Stimulated activated CD8-positive, alpha-beta memory T cell treated with anti-CD3 and anti-CD28 coated beads, Interleukin-7, amount 100 ng/mL, for 4 hours (primary cell): ENCODE results near the gene IL19.
"Not testable (repeated sequence)": the region's sequence is repeated elsewhere in the genome, so short reads cannot be mapped to it uniquely, and the experiment has no call there.

Experiments used
- DNase-seq, 2 donors: peaks; one replicate each; pipeline ENCODE4 v3.0.0-alpha.2; 2020; ENCODE audit warnings: low read depth in 2 of 2

The IL19 gene

DNA sequence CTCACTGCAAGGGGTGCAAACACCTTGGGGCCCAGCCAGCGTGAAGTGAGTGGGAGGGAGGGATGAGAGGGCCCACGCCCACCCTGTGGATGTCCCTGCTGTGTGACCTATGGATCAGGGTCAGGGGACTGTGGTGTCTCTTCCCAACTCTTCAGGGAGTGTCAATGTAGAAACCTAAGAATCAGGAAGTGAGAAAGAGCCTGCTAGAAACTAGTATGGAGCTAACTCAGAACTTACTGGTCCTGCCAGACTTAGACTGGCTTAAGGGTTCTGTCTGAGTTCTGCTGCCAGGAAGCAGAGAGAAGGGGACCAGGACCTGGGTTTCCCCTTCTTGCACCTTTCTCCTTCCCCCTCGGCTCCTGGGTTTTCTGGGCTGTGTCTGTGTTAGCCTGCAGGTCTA is 3.5 kb downstream of the IL19 start:
- DNase-seq: no peak

DNA sequence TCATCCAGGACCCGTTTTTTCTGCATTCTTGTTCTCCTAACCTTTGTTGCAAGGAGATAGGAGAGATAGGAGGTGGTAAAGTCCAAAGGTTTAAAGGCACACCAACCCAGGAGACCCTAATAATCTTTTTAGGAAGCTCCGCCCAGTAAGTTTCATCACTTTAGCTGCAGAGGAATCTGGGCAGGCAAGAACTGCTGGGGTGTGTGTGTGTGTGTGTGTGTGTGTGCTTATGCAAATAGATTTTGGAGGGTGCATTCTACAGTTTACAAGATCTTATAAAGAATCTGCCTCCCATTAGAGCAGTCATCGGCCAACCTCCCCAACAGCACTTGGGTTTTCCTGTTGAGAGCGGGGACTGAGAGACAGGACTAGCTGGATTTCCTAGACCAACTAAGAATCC is 5.7 kb downstream of the IL19 start:
- no peak for DNase-seq

DNA sequence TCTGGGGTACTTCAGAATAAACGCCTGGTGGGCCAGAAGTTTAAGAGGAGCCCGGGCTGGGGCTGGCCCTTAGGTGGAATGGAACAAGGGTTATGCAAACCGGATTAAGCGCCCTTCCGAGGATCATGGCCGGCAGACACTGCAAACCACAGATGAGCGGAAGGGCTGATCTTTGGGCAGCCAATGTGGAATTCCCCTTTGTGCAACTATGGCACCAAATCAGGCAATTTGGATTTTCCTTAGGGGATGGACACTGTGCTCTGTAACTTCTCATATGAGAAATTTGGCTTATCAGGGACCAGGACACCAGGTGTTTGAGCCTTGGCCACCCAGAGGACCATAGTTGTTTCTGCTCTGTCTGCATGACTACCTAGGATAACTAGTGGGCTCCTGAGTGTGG is 7.5 kb downstream of the IL19 start:
- DNase-seq: no peak

GRCh38 chr1:206778911-206779310 is 8.3 kb downstream of the IL19 start:
- not testable (repeated sequence) for DNase-seq

DNA sequence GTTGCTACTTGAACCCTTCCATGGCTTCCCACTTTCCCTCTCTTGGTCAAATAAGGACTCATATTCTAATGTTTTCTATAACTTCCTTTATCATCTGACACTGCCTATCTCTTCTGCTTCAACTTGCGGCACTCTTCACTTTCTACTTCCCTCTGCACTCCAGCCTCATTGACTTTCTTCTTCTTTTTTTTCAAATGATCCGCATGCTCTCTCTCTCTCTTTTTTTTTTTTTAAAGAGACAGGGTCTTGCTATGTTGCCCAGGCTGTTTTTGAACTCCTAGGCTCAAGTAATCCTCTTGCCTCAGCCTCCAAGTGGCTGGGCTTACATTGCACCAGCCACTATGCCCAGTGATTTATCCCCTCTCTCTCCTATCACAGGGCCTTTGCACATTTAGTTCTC is 9.1 kb downstream of the IL19 start:
- DNase-seq: no peak

GRCh38 chr1:206782448-206782847 is 11.9 kb downstream of the IL19 start:
- no peak for DNase-seq

DNA sequence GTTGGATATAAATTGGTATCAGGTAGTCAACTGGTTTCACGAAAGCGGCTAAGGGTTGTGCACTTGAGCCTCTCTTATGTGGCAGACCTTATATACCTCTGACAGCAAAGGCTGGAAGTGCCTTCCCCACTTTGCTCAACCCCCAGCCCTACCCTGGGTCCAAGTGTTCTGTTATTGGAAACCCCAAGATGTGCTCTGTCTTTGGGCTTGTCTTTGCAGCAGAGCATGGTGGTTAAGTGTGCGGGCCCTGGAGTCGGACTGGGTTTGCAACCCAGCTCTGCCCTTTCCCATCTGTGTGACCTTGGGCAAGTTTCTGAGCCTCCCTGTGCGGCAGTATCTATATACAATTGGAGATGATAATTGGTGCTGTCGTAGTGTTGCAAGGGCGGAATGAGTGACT is 12.9 kb downstream of the IL19 start:
- no peak for DNase-seq

DNA sequence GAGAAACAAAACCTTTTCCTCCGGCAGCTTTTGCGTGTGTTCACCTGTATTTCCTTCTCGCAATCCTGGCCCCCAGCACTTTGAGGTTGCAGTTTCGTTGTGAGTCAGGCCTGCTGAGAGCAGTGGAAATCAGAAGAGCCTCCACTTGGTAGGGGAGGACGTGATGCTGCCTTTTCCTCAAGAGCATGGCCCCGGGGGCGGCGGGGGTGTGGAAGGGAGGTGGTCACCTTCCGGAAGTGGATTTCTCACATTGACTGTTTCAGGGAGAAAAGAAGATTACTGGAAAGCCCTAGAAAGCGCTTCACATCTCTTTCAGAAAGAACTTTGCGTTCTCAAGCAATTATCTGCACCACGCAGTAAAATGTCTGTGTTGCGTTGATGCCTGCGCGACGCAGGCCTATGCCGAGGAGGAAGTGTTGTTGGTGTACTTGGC is 13.9 kb downstream of the IL19 start:
- peak; percentile 83 to 90 for DNase-seq

DNA sequence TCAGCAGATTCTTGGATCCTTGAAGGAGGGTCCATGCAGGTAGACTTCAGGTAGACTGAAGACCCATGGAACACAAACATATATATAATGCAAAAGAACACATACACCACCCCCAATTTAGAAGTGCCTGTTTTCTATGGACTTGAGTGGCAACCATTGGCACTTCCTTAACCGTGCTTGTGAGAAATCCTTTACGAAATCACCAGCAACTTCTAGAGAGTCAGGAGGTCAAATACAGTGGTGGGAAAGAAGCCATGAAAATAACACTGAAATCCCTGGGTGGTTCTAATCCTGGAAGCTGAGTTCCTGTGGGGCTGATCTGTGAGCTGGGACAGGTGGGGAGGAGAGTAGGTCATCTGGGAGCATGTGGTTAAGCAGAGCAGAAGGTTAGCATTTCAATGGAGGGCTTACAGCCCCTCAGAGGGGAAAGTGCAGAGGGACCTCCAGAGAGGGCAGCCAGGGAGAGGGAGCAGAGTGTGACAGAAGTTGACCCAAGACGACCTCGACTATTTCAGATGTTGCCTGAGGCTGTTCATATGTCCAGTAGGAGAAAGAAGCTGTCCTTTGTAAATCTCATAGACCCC is 14.7 kb downstream of the IL19 start:
- no peak for DNase-seq

GRCh38 chr1:206786212-206786886 is 15.8 kb downstream of the IL19 start:
- DNase-seq: no peak

- no peak for DNase-seq
Measured at GRCh38 chr1:206787891-206788290, 17.3 kb downstream of the IL19 start.

GRCh38 chr1:206788487-206789050 is 18.0 kb downstream of the IL19 start:
- no peak for DNase-seq

DNA sequence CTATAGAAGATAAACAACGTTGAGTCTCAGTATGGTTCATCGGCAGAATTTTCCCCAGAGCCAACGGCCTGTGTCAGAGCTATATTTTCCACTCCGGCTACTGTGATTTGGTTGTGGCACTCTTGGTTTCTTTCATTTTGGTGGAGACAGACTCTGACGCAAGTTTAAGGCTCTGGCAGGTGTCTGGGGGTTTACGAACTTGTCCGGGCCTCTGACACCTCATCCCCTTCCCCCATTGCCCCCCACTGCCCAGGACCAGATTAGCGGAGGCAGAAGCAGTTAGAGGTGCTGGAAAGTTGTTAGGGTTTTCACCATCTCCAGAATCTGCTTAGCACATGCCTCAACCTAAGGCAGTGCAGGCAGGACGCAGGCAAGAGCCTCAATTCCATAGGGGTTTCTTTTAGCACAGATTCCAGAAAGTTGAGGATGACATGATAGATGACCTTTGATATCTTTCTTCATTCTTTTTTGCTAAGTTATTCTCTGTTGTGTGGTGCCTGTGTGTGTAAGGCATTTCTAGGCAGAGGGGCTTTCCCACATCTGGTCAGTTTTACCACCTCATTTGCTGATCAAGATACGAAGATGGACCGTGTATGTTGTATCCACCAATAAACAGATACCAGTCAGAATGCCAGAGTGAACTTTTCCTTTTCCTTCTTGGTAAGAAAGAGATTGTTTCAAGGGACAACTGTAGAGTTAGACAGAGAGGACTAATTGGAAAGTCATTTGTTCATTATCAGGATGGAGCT is 20.1 kb downstream of the IL19 start:
- DNase-seq: no peak

GRCh38 chr1:206792939-206793607 is 22.5 kb downstream of the IL19 start:
- DNase-seq: no peak

DNA sequence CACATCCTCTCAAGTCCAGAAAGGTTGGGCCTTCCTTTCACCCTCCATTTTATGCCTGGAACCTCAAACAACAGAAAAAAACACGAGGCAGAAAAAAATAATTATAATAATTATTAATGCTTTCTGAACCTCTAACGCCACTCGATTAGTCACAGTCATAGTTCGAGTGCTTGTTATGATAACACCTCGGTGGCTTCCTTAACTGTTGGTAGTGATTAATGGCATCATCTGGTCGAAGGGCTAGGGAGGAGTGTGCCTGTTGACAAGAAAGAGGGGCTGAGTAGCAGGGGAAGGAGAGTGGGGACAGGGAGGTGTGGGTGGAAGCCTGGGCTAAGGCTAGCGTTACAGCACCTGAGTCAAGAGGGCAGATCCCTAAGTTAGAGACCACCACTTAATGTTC is 23.0 kb downstream of the IL19 start:
- no peak for DNase-seq

- peak; percentile 56 to 74 for DNase-seq
Measured at GRCh38 chr1:206794294-206794908, 23.8 kb downstream of the IL19 start.

GRCh38 chr1:206796116-206796515 is 25.5 kb downstream of the IL19 start:
- no peak for DNase-seq

DNA sequence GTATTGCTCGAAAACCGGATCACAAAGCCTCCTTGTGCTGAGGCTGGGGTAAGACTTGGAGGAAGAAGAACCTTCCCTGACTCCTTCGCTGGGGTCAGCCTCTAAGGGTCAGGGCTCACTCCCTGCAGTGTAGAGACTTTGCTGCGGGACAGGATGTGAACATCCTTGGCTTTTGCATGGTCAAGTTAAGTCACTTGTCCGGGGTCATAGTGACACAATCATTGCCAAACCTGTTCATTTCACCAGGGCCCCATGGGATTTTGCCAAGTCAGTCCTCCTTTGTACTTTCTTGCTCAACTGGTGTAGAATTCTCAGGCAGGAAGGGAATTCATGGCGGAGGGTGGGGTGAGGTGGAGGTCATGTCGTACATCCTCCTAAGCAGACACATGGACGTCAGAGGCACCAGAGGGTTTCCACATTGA is 26.4 kb downstream of the IL19 start:
- no peak for DNase-seq

DNA sequence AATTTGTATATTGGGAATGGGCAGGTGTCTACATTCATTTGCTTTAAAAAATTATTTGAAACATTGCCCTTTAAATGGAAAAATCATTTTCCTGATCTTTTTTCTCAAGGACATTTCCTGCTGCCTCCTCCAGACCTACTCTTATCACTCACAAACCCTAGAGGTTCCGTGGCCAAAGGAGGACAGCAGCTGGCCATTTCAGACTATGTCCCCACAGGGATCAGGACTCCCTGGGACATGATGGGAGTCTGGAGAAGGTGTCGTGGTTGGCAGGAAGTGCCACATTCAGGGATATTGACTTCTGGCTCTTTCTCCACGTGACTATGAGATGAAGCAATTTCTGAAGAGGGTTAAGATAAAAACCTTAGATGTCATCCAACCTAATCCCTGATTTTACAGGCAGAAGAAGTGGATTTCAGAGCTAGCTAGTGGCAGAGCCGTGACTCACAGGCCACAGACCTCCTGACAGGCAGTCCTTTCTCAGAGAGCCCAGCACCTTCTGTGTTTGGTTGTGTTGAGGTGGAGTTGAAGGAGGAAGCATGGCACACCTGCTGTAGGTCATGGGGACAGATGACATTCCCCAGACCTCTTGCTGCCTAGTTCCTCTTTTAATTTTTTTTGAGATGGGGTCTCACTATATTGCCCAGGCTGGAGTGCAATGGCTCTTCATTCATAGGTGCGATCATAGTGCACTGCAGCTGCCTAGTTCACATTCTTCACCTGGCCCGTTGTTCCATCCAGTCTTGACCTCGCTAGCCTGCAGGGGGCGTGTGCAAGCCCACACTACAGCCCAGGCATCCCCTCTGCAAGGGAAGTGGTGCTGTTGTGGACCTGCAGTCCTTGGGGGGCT is 27.2 kb downstream of the IL19 start:
- DNase-seq: no peak

DNA sequence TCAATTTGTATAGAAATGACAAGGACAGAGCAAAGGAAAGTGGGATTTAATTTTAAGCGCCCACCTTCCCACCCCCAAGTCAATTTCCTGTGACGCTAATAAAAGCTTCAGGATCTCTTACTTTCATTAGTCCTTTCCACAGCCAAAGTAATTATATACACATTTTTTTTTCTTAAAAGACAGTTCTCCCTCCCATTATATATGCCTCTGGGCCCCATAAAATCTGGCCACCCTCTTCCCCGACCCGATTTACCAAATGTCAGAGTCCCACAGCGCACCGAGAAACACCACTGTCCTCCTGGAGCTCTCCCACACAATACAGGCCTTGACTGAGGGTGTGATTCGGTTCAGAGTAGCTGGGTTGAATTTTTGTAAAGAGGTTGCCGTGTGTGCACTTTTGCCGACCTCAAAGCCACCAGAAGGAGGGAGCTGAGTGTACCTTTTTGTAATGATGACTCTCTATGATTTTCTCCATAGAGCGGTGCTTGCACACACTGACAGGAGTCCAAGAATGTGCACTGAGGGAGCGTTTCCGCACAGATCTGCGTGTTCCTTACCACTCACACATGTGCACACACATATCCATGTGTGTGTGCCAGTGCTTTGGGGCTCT is 27.9 kb downstream of the IL19 start:
- no peak for DNase-seq
